HFFc6 (cell line): ENCODE data around the gene NFATC4. TPM values are rescaled to one million over a fixed set of nuclear protein-coding genes. Genes with fewer than 3 reads are reported as not detected.

ENCODE experiments used
- DNase-seq: peaks from one replicate; pipeline ENCODE4 v3.0.0-alpha.2; 2018
- H3K27ac Mint-ChIP-seq: 2 replicates; pipeline ENCODE4 v1.8.0; 2020; ENCODE audit warnings: mild to moderate bottlenecking, mixed read lengths
- H3K27me3 Mint-ChIP-seq: 2 replicates; pipeline ENCODE4 v1.8.0; 2021; ENCODE audit warnings: mild to moderate bottlenecking, moderate library complexity, mixed read lengths; ENCODE audit not compliant: insufficient read depth
- H3K36me3 Mint-ChIP-seq: 2 replicates; pipeline ENCODE4 v1.8.0; 2021; ENCODE audit warnings: low read depth, mixed read lengths
- H3K4me1 Mint-ChIP-seq: 2 replicates; pipeline ENCODE4 v1.8.0; 2020; ENCODE audit warnings: low read depth, mixed read lengths
- H3K4me3 Mint-ChIP-seq: 2 replicates; pipeline ENCODE4 v1.8.0; 2020; ENCODE audit warnings: mild to moderate bottlenecking, moderate library complexity, mixed read lengths
- H3K9me3 Mint-ChIP-seq: 2 replicates; pipeline ENCODE4 v1.8.0; 2020; ENCODE audit warnings: mild to moderate bottlenecking, mixed read lengths
- total RNA-seq, 6 experiments: library from RNA; stranded (reverse); fragmentation: NEBNext Ultra II Directional; extraction: Animal tissue kit (Norgen Biotek cat#: 25700); gene quantifications; 2 replicates in 1 of 6; 3 replicates in 5 of 6; pipeline ENCODE4 v1.2.3, GENCODE V29; 2021
- TF ChIP-seq, protein P1 (sequence below): fragments of 200-600 bp; sonication (generic); IDR thresholded peaks from 2 replicates; pipeline ENCODE4 v1.5.0; 2021; ENCODE audit warnings: antibody characterized with exemption, mild to moderate bottlenecking

NFATC4 gene
- total RNA-seq, 6 experiments from 2014 or later: 73.4 to 81.9 (median 77.2) TPM

DNA sequence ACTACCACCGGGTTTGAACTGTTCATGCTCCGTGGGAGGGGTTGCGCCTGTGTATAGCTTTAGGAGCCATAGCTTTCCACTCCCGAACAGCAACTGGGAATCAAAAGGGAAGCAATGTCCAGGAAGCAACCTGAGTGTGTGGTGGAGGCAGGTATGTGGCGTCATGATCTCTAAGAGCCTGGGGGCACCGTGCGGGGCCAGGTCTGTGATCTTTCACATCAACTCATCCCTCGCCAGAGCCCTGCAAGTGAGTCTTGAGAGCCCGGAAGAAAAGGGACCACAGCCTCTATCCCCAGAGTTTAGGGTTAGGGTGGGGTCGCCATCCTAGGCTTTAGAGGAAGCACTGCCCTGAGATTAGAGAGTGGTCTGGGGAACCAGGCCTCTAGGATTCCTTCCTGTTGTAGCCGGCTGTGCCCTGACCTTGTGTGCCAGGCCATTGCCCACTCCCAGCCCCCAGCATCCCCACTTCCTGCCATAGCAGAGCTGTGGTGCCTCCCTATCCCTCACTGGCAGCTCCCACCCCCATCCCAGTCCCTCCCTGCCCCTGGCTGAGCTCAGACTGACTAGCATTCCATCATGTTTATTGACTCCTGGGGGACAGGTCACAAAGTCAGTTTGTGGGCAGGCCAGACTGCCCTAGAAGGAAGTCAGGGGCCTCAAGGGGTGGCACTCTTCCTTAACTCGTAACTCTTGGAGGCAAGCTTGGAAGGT is 32.4 kb upstream of the NFATC4 start:
- Mint-ChIP-seq H3K4me1 (peaks cover 18% of the 10 kb centered on the region), H3K9me3 (no peaks in the 10 kb centered on the region), H3K27ac (no peak overlapping the region), H3K4me3 (peak overlapping the region; percentile 41; the same call in 1 of the 2 replicates), H3K36me3 (no peaks in the 10 kb centered on the region), H3K27me3 (peaks cover 49% of the 10 kb centered on the region)
- no peak for DNase-seq
- TF ChIP-seq, protein P1, sequence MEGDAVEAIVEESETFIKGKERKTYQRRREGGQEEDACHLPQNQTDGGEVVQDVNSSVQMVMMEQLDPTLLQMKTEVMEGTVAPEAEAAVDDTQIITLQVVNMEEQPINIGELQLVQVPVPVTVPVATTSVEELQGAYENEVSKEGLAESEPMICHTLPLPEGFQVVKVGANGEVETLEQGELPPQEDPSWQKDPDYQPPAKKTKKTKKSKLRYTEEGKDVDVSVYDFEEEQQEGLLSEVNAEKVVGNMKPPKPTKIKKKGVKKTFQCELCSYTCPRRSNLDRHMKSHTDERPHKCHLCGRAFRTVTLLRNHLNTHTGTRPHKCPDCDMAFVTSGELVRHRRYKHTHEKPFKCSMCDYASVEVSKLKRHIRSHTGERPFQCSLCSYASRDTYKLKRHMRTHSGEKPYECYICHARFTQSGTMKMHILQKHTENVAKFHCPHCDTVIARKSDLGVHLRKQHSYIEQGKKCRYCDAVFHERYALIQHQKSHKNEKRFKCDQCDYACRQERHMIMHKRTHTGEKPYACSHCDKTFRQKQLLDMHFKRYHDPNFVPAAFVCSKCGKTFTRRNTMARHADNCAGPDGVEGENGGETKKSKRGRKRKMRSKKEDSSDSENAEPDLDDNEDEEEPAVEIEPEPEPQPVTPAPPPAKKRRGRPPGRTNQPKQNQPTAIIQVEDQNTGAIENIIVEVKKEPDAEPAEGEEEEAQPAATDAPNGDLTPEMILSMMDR: no peak

DNA sequence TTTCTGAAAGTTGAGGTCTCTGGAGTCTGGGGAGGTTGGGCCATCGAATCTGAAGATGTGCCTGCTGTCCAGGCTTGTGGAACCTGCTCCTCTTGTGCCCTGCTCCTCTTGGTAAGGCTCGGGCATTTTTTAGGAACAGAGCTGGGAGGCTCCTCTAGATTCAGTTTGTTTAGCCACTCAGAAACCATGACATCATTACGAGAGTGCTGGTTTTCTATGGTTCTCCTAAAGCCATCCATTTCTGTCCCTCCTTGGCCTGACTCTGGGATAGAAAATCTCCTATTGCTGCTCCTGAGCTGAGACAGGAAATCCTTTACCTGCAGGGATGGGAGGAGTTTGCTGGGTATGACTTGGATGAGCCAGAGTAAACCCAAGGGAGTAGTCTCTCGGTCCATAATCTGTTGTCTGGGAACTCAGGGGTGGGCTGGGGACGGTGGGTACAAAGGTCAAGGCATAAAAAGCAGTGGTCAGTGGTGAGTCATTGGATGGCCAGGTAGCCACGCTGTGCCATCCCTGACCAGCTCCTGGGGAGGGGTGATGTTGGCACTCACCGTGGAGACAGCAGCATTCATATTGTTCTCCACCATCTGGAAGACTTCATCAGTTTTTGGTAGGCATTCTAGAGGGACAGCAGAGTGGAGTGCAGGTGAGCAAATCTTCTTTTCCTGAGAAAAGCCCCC is 30.7 kb upstream of the NFATC4 start:
- Mint-ChIP-seq H3K4me3 (no peak overlapping the region), H3K27me3 (peaks cover 55% of the 10 kb centered on the region), H3K9me3 (no peaks in the 10 kb centered on the region), H3K4me1 (peaks cover 13% of the 10 kb centered on the region), H3K27ac (no peak overlapping the region), H3K36me3 (no peaks in the 10 kb centered on the region)
- no peak for DNase-seq
- TF ChIP-seq, protein P1: no peak

DNA sequence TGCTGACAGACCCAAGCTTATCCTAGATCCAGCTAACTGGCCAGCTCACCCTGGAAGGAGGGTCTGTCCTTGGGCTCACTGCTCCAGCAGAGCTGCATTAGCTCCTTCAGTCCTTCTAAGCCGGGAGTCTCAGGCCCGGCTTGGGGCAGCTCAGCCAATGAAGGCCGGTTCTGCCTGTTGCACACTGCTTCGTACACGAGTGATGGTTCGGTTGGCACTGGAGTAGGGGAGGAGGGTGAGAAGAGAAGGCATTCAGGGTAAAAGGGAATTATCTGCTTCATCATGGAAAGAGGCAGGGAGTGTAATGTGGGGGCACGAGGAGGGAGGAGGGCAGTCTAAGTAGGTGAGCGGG is 30.2 kb upstream of the NFATC4 start:
- Mint-ChIP-seq H3K9me3 (no peaks in the 10 kb centered on the region), H3K27ac (no peak overlapping the region), H3K36me3 (no peaks in the 10 kb centered on the region), H3K4me3 (no peak overlapping the region), H3K27me3 (peaks cover 55% of the 10 kb centered on the region), H3K4me1 (peaks cover 11% of the 10 kb centered on the region; the same call in 1 of the 2 replicates)
- TF ChIP-seq, protein P1: no peak
- DNase-seq: no peak

DNA sequence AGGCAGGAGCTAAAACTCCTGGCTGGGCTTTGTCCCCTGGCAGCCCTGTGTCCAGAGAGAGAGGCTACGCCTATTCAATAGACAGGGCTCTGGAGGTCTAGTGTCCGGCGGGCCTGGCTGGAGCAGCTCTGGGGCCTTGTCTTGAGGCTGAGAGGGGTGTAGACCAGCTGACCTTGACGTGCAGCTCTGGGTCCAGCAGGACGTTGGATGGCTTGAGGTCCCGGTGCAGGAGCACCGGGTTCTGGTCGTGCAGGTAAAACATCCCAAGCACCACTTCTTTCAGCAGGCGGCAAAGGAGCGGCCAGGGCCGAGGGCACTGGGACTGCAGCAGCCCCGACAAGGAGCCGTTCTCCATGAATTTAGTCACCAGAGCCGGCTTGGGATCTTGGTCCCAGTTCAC is 29.1 kb upstream of the NFATC4 start:
- H3K27me3 Mint-ChIP-seq: peaks cover 55% of the 10 kb centered on the region
- H3K36me3 Mint-ChIP-seq: no peaks in the 10 kb centered on the region
- H3K4me1 Mint-ChIP-seq: peaks cover 11% of the 10 kb centered on the region; the same call in 1 of the 2 replicates
- H3K9me3 Mint-ChIP-seq: no peaks in the 10 kb centered on the region
- H3K27ac Mint-ChIP-seq: no peak overlapping the region
- TF ChIP-seq, protein P1: no peak
- no peak for DNase-seq
- no peak overlapping the region for H3K4me3 Mint-ChIP-seq

DNA sequence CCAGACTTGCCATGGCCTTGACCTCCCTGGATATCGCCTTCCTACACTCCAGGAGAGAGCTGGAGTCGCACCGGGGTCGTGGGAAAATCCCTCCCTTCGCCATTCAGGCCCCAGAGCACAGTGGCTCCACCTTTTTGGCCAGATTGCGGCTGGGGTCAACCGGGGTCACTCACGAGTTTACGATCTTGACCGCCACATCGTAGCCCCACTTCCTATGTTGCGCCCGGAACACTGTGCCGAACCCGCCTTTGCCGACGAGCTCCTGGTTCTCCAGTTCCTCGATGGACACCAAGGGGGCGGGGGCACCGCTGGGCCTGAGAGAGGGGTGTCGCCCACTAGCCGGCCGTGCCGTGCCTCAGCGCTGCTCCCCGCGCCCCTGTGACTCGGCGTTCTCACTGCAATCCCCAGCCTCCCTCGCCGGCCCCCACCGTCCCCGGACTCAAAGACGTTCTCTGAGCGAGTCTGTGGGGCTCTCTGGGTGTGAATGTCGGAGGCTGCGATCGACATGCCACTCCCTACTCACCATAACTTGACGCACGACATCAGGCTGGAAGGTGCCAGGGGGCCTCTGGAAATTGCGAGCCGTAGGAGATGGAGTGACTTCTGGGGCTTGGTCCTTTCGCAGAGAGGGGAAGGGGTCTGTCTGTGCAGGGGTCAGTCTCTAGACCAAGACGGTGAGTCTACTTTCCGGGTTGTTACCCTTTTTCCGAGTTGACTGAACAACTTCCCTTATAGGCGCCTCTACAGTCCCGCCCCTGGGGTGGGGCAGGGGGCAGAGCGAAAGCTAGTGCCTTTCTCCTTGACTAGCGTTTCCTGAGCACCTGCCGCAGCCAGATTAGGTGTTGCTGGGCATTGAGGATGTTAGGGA is 28.5 kb upstream of the NFATC4 start, which contains the start of gene RIPK3:
TSS of gene RIPK3 (minus strand) at position 708 of the 868 bp plus-strand sequence. CDS start at position 543, 165 bp downstream.
- TF ChIP-seq, protein P1: no peak
- peaks cover 52% of the 10 kb centered on the region for H3K27me3 Mint-ChIP-seq
- H3K36me3 Mint-ChIP-seq: no peaks in the 10 kb centered on the region
- no peak for DNase-seq
- no peak within 1 kb of the TSS for H3K27ac Mint-ChIP-seq
- no peaks in the 10 kb centered on the region for H3K9me3 Mint-ChIP-seq
- H3K4me3 Mint-ChIP-seq: no peak within 1 kb of the TSS
- peaks cover 5% of the 10 kb centered on the region; the same call in 1 of the 2 replicates for H3K4me1 Mint-ChIP-seq
